Ectodermal cell (in vitro differentiated cells): ENCODE results near the gene CFAP54.
"Not testable (repeated sequence)": the region's sequence is repeated elsewhere in the genome, so short reads cannot be mapped to it uniquely, and the experiment has no call there.

ENCODE experiments used
- H3K27ac ChIP-seq: 2 replicates; pipeline ENCODE4 v1.7.0; 2013; ENCODE audit warnings: mild to moderate bottlenecking, low read depth, low read length; ENCODE audit not compliant: insufficient read depth, poor library complexity, severe bottlenecking
- H3K27me3 ChIP-seq: 2 replicates; pipeline ENCODE4 v1.7.0; 2013; ENCODE audit warnings: mild to moderate bottlenecking, low read length; ENCODE audit not compliant: insufficient read depth, control insufficient read depth, poor library complexity, severe bottlenecking
- H3K36me3 ChIP-seq: one replicate; pipeline ENCODE4 v1.7.0; 2013; ENCODE audit warnings: low read length; ENCODE audit not compliant: control insufficient read depth, insufficient read depth
- H3K4me1 ChIP-seq: one replicate; pipeline ENCODE4 v1.7.0; 2013; ENCODE audit warnings: low read length; ENCODE audit not compliant: control insufficient read depth, insufficient read depth
- H3K4me3 ChIP-seq: 2 replicates; pipeline ENCODE4 v1.7.0; 2013; ENCODE audit warnings: low read depth, low read length, control low read depth; ENCODE audit not compliant: insufficient read depth
- H3K9me3 ChIP-seq: 2 replicates; pipeline ENCODE4 v1.7.0; 2013; ENCODE audit warnings: mild to moderate bottlenecking, low read length, moderate library complexity; ENCODE audit not compliant: control insufficient read depth
- WGBS, 2 experiments: methylation state at CpG; one replicate each; pipeline ENCODE4 v1.1.7; 2013; ENCODE audit warnings: missing lambda C conversion rate in 2 of 2; 5-methylcytosine and 5-hydroxymethylcytosine counted together

CFAP54 gene

DNA sequence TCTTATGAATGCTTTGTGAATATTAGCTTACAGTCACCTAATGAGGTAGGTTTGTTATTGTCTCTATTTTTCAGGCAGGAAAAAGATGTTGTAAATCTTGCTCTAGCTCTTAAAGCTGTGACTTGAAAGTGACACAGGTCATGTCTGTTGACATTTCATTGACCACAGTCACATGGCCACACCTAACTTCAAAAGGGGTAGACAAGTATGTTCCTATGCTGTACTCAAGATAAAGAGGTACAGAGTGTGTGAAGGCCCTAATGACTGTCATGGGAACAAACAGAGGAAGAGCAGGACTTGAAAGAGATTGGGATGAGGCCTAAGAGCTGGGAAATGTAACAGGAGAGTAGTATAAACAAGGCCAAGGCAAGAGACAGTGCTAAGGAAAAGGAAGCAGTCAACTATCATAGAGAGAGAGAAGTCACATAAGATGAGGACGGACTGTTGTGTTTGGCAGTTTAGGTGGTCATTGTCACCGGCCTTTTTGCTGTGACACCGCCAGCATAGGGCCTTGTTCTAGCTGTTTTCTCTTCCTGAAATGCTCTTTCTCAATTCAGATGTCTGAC lies 181.0 kb downstream of the CFAP54 start:
- Histone ChIP-seq H3K27me3 (no peaks in the 10 kb centered on the region), H3K36me3 (no peaks in the 10 kb centered on the region), H3K9me3 (peaks cover 2% of the 10 kb centered on the region), H3K4me3 (no peak overlapping the region), H3K4me1 (no peaks in the 10 kb centered on the region), H3K27ac (no peak overlapping the region)
- 95% methylated on average over 3 of the region's 3 CpGs for WGBS, 2 experiments

DNA sequence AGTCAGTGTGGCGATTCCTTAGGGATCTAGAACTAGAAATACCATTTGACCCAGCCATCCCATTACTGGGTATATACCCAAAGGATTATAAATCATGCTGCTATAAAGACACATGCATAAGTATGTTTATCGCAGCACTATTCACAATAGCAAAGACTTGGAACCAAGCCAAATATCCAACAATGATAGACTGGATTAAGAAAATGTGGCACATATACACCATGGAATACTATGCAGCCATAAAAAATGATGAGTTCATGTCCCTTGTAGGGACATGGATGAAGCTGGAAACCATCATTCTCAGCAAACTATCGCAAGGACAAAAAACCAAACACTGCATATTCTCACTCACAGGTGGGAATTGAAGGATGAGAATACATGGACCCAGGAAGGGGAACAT lies 186.1 kb downstream of the CFAP54 start:
- not testable (repeated sequence) for H3K27me3 ChIP-seq, H3K4me3 ChIP-seq, H3K27ac ChIP-seq, H3K4me1 ChIP-seq, H3K36me3 ChIP-seq, H3K9me3 ChIP-seq
- 100% methylated on average over 1 to 2 of the region's 3 CpGs for WGBS, 2 experiments

DNA sequence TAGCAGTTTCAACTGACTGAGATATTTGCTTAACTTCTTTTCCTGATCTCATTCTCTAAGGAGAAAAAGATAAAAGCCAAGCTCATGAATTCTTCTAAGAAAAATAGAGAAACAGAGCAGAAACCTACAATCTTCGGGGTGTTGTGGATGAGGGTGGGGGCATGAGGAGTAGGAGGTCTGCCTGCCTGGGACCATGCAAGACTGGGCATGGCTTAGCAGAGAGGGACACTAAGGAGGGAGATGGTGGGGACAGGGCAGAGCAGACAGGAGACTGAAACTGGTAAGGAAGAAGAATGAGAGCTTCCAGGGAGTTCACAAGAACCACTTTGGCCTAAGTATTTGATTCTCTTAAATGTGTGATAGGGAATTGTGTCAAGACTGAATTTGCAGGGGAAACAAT lies 188.0 kb downstream of the CFAP54 start:
- Histone ChIP-seq H3K4me1 (no peaks in the 10 kb centered on the region), H3K4me3 (no peak overlapping the region), H3K9me3 (no peaks in the 10 kb centered on the region), H3K36me3 (no peaks in the 10 kb centered on the region), H3K27me3 (no peaks in the 10 kb centered on the region), H3K27ac (no peak overlapping the region)
- WGBS, 2 experiments, result 98 to 100% methylated on average over 1 of the region's 1 CpG

DNA sequence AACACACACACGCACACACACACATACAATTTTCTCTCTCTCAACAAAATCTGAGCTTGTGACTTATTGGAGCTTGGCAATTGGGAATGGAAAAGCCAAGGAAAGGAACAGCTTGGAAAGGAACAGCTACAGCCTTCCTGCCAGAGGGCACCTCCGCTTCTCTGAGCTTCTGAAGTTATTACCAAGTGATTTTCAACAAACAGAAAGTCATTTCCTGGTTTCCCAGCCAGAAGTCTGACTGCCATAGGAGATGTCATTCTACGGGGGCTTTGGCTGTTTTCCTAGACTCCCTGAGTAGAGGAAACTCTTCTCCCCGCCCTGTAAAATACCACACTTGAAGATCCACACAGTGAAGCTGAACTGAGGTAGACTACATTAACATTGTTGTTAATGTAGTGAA lies 198.3 kb downstream of the CFAP54 start:
- Histone ChIP-seq H3K4me3 (no peak overlapping the region), H3K27ac (no peak overlapping the region), H3K4me1 (no peaks in the 10 kb centered on the region), H3K9me3 (no peaks in the 10 kb centered on the region), H3K36me3 (no peaks in the 10 kb centered on the region), H3K27me3 (no peaks in the 10 kb centered on the region)
- 92 to 97% methylated on average over 3 to 4 of the region's 4 CpGs for WGBS, 2 experiments

DNA sequence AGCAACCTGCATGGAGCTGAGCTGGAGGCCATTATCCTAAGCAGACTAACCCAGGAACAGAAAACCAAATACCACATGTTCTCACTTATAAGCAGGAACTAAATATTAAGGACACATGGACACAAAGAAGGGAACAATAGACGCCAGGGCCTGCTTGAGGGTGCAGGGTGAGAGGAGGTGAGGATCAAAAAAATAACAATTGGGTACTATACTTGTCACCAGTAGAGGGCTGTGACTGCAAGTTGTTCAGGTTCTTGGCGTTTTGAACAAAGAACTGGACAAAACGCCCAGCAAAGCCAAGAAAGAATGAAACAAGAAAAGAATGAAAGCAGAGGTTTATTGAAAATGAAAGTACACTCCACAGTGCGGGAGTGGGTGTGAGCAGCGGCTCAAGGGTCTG lies 209.1 kb downstream of the CFAP54 start:
- H3K9me3 ChIP-seq, result no peaks in the 10 kb centered on the region
- H3K4me3 ChIP-seq, result no peak overlapping the region
- no peaks in the 10 kb centered on the region for H3K36me3 ChIP-seq
- no peaks in the 10 kb centered on the region for H3K27me3 ChIP-seq
- H3K4me1 ChIP-seq, result no peaks in the 10 kb centered on the region
- no peak overlapping the region for H3K27ac ChIP-seq
- WGBS, 2 experiments, result 95% methylated on average over 5 of the region's 5 CpGs

DNA sequence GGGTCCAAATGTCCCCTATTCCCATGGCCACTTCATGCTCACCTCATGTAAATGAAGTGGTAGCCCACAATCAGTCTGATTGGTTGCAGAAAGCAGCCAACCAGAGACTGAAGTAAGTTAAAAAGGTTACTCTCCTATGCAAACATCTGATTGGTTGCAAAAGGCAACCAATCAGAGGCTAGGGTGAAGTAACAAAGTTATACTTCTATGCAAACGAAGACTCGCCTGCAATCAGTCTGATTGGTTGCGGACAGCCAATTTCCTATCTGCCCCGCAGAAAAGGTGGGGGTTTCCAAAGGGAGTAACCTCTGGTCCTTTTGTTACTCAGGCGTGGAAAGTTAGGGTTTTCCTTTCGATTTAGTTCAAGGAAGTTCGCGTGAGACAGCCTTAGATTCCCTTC lies 209.6 kb downstream of the CFAP54 start:
- H3K4me1 ChIP-seq, result no peaks in the 10 kb centered on the region
- H3K9me3 ChIP-seq, result no peaks in the 10 kb centered on the region
- no peaks in the 10 kb centered on the region for H3K36me3 ChIP-seq
- 95 to 97% methylated on average over 8 of the region's 8 CpGs for WGBS, 2 experiments
- no peak overlapping the region for H3K27ac ChIP-seq
- no peaks in the 10 kb centered on the region for H3K27me3 ChIP-seq
- no peak overlapping the region for H3K4me3 ChIP-seq

DNA sequence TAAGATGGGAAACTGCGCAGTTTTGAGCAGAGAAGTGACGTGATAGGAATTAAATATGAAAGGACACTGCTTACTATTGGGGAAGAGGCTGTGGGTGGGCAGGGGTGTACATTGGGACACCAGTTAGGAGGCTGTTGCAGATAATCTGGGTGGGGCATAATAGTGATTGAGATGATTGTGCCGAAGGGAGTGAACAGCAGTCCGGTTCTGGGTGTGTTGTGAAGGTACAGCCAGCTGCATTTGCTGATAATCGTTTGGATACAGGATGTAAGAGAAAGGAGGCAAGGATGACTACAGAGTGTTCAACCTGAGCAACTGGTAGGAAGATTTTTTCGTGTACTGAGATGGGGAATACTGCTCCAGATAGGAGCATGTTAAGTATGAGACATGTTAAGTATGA lies 212.5 kb downstream of the CFAP54 start:
- 95 to 96% methylated on average over 6 of the region's 6 CpGs for whole genome bisulfite sequencing, 2 experiments
- Histone ChIP-seq H3K27me3 (no peaks in the 10 kb centered on the region), H3K9me3 (no peaks in the 10 kb centered on the region), H3K27ac (no peak overlapping the region), H3K4me3 (no peak overlapping the region), H3K4me1 (peaks cover 14% of the 10 kb centered on the region), H3K36me3 (no peaks in the 10 kb centered on the region)

DNA sequence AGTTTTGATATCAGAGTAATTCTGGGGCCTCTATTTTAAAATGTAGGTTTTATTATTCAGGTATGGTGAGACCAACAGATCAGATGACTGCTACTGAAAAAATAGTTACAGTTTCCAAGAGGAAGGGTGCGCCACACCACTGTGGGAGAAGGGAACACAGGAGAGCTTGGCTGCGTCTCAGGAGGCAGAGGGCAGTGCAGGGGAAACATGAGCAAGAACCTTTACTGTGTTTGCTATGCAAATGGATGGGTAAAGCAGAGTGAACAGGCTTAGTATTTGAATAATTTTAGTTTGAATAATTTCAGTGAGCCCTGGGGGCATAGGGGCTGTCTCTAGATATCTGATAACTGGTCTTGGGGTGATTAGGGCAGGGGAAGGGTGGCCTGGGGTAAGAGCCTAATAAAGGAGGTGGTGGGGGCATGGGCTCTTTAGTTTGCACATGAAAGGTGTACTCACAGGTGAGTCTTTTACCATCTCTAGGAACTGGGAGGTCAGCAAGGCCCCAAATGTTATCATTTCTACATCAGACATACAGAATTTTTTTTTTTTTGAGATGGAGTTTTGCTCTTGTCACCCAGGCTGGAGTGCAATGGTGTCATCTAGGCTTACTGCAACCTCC lies 220.9 kb downstream of the CFAP54 start:
- Histone ChIP-seq H3K4me1 (peaks cover 16% of the 10 kb centered on the region), H3K27ac (no peak overlapping the region), H3K36me3 (no peaks in the 10 kb centered on the region), H3K9me3 (no peaks in the 10 kb centered on the region), H3K4me3 (no peak overlapping the region), H3K27me3 (no peaks in the 10 kb centered on the region)
- WGBS, 2 experiments, result 59 to 64% methylated on average over 2 of the region's 2 CpGs

DNA sequence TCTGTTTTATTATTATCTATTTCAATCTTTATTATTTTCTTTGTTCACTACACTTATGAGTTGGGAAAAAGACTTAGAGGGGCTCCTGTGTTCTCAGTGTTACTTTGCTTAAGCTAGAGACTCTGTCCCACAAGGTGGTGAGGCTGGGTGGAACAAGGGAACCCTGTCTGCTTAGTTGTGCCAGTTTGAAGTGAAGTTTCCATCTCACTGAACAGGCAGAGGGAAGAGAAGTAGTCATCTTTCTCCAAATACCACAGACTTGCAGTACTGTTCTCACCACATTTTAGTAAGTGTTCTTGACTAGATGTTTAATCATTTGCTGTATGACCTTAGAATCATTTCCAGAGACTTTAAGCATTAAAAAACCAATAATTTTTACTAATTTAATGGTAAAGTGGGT lies 222.0 kb downstream of the CFAP54 start:
- Histone ChIP-seq H3K9me3 (no peaks in the 10 kb centered on the region), H3K4me1 (peaks cover 7% of the 10 kb centered on the region), H3K36me3 (no peaks in the 10 kb centered on the region), H3K27me3 (no peaks in the 10 kb centered on the region), H3K27ac (no peak overlapping the region), H3K4me3 (no peak overlapping the region)

DNA sequence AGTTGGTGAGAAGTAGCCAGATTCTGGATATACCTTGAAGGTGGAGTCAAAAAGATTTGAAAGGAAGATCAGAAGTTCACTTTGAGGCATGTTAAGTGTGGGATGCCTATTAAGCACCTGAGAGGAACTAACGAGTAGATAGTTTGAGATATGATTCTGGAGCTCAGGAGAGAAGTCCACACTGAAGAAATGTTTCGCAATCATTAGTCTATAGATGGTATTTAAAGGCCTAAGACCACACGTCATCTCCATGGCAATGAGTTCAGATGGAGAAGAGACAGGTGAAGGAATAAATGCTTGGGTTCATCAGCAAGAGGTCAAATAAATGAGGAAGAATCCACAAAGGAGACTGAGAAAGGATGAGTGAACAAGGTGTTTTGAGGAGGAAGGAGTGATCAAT lies 224.8 kb downstream of the CFAP54 start:
- no peak overlapping the region for H3K27ac ChIP-seq
- no peaks in the 10 kb centered on the region for H3K27me3 ChIP-seq
- no peak overlapping the region for H3K4me3 ChIP-seq
- no peaks in the 10 kb centered on the region for H3K9me3 ChIP-seq
- no peaks in the 10 kb centered on the region for H3K36me3 ChIP-seq
- H3K4me1 ChIP-seq, result no peaks in the 10 kb centered on the region
- 95 to 96% methylated on average over 3 of the region's 3 CpGs for WGBS, 2 experiments
